HepG2 (cell line): ENCODE data around the gene NPBWR2. TPM values are rescaled to one million over a fixed set of nuclear protein-coding genes. Genes with fewer than 3 reads are reported as not detected.

Source experiments
- FOXA1 ChIP-seq, 2 experiments: fragments of 450-650 bp in 1 of 2; sonication (generic) in 1 of 2; formaldehyde crosslinking in 1 of 2; IDR thresholded peaks; 2 replicates each; pipeline versions ENCODE4 v1.4.0 to v1.6.1; 2016 to 2020; ENCODE audit warnings: missing genetic modification reagents in 1 of 2
- KAT2B ChIP-seq: fragments of 150-350 bp; IDR thresholded peaks from 2 replicates; pipeline ENCODE4 v1.6.1; 2014; ENCODE audit warnings: low read depth, low read length, borderline replicate concordance
- SAFB2 ChIP-seq: sonication (generic); formaldehyde crosslinking; IDR thresholded peaks from 2 replicates; pipeline ENCODE4 v1.5.1; 2020; ENCODE audit warnings: missing genetic modification reagents, low read depth, mild to moderate bottlenecking, borderline replicate concordance
- THYN1 ChIP-seq: sonication (generic); formaldehyde crosslinking; IDR thresholded peaks from 2 replicates; pipeline ENCODE4 v1.8.1; 2023; ENCODE audit warnings: low read depth, mild to moderate bottlenecking, moderate library complexity, missing genetic modification reagents, borderline replicate concordance
- ZFP62 ChIP-seq: sonication (generic); formaldehyde crosslinking; IDR thresholded peaks from 2 replicates; pipeline ENCODE4 v1.4.0; 2020; ENCODE audit warnings: missing genetic modification reagents
- ZNF138 ChIP-seq: sonication (generic); formaldehyde crosslinking; IDR thresholded peaks from 2 replicates; pipeline ENCODE4 v1.5.0; 2020; ENCODE audit warnings: mild to moderate bottlenecking, low read depth, missing genetic modification reagents
- ZNF30 ChIP-seq: sonication (generic); formaldehyde crosslinking; IDR thresholded peaks from 2 replicates; pipeline ENCODE4 v1.5.0; 2020; ENCODE audit warnings: mild to moderate bottlenecking, missing genetic modification reagents
- ZNF317 ChIP-seq: sonication (generic); formaldehyde crosslinking; IDR thresholded peaks from 2 replicates; pipeline ENCODE4 v1.5.0; 2020; ENCODE audit warnings: mild to moderate bottlenecking, missing genetic modification reagents
- ZNF567 ChIP-seq: sonication (generic); formaldehyde crosslinking; IDR thresholded peaks from 2 replicates; pipeline ENCODE4 v1.8.1; 2023; ENCODE audit warnings: mild to moderate bottlenecking, missing genetic modification reagents, borderline replicate concordance
- ZNF720 ChIP-seq: sonication (generic); formaldehyde crosslinking; IDR thresholded peaks from 2 replicates; pipeline ENCODE4 v1.4.0; 2020; ENCODE audit warnings: missing genetic modification reagents
- ZNF737 ChIP-seq: sonication (generic); formaldehyde crosslinking; IDR thresholded peaks from 2 replicates; pipeline ENCODE4 v1.5.0; 2020; ENCODE audit warnings: missing genetic modification reagents, mild to moderate bottlenecking, borderline replicate concordance
- polyA plus RNA-seq, 8 experiments: library from polyadenylated mRNA; depleted of rRNA in 3 of 8; stranded (reverse) in 7 of 8; unstranded in 1 of 8; fragments of >200 nt; fragmentation: Illumina TruSeq in 4 of 8; extraction: Trizol in 4 of 8; gene quantifications; 2 replicates each; pipeline versions ENCODE4 v1.2.1 to v1.2.3, GENCODE V29; 2011 to 2016; ENCODE audit warnings: low read depth in 4 of 8, missing spikeins in 1 of 8, mixed read lengths in 1 of 8; ENCODE audit not compliant: insufficient read depth in 1 of 8
- total RNA-seq, 5 experiments: library from RNA; depleted of rRNA; stranded (reverse); fragments of >200 nt; fragmentation: Illumina TruSeq; extraction: Trizol; gene quantifications; 2 replicates each; pipeline ENCODE4 v1.2.3, GENCODE V29; 2016; ENCODE audit warnings: low read depth in 1 of 5
- TF ChIP-seq, protein P1 (sequence below): sonication (generic); formaldehyde crosslinking; conservative IDR thresholded peaks from 2 replicates; pipeline ENCODE4 v1.4.0; 2020; ENCODE audit warnings: missing genetic modification reagents
- TF ChIP-seq, protein P2 (sequence below): sonication (generic); formaldehyde crosslinking; IDR thresholded peaks from 2 replicates; pipeline ENCODE4 v1.4.0; 2020; ENCODE audit warnings: missing genetic modification reagents, borderline replicate concordance
- TF ChIP-seq, protein P3 (sequence below): sonication (generic); formaldehyde crosslinking; IDR thresholded peaks from 2 replicates; pipeline ENCODE4 v1.4.0; 2020; ENCODE audit warnings: mild to moderate bottlenecking, missing genetic modification reagents, borderline replicate concordance

The NPBWR2 gene
- total and polyA plus RNA-seq, 2 of the 13 experiments (the other 11 are each of a cell fraction or from before 2014, with no cell fraction given): not detected

DNA sequence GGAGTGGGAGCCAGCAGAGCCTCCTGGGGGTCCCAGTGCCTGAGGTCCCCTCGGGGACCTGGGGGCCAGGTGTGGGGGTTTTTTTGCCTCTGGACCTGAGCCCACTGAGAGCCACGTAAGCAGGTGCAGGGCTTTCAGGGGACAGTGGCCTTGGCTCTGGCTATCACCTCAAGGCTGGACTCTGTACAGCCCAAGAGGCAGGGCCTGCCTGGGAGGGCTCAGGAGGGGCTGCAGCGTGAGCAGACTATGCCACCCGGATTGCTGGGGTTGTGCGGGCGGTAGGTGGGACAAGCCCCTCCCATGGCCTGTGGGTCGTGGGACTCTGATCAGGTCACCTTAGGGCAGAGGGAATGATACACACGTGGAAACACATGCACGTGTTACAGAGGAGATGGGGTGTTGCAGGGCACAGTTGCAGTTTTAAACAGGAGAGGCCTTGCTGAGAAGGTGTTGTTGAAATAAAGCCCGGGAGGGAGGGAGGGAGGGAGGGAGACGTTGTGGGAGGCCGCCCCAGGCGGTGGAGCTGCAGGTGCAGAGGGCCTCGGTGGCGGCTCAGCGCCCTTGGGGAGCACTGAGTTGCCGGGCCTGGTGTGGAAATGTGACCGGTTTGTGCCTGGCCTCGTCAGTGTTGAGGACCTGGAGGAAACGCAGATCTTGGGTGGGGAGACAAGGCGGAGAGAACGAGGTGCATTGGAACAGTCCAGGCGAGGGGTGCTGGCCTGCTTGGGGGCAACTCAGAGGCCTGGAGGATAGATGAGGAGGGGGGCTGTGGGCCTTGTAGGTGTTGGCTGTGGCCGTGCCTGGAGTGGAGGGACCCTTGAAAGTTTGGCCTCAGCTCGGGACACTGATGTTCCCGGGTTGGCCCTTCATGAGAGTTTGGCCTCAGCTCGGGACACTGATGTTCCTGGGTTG lies 42.0 kb downstream of the NPBWR2 start (continued):
- TF ChIP-seq, protein P1, sequence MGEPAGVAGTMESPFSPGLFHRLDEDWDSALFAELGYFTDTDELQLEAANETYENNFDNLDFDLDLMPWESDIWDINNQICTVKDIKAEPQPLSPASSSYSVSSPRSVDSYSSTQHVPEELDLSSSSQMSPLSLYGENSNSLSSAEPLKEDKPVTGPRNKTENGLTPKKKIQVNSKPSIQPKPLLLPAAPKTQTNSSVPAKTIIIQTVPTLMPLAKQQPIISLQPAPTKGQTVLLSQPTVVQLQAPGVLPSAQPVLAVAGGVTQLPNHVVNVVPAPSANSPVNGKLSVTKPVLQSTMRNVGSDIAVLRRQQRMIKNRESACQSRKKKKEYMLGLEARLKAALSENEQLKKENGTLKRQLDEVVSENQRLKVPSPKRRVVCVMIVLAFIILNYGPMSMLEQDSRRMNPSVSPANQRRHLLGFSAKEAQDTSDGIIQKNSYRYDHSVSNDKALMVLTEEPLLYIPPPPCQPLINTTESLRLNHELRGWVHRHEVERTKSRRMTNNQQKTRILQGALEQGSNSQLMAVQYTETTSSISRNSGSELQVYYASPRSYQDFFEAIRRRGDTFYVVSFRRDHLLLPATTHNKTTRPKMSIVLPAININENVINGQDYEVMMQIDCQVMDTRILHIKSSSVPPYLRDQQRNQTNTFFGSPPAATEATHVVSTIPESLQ: no peak
- TF ChIP-seq FOXA1 (IDR thresholded peaks at IDR 0.05) (no peak), FOXA1 (CRISPR knock-in tag; IDR thresholded peaks at IDR 0.05) (no peak), KAT2B (no peak), ZNF567 (CRISPR knock-in tag) (no peak; the same call in 1 of the 2 replicates), ZNF138 (CRISPR knock-in tag) (peak; percentile 66; the same call in 1 of the 2 replicates), SAFB2 (no peak), ZNF737 (CRISPR knock-in tag) (no peak), THYN1 (CRISPR knock-in tag) (no peak), ZNF317 (CRISPR knock-in tag) (no peak; the same call in 1 of the 2 replicates), ZNF720 (CRISPR knock-in tag) (peak; percentile 30; the same call in 1 of the 2 replicates), ZFP62 (no peak), ZNF30 (CRISPR knock-in tag) (no peak)
- TF ChIP-seq, protein P2, sequence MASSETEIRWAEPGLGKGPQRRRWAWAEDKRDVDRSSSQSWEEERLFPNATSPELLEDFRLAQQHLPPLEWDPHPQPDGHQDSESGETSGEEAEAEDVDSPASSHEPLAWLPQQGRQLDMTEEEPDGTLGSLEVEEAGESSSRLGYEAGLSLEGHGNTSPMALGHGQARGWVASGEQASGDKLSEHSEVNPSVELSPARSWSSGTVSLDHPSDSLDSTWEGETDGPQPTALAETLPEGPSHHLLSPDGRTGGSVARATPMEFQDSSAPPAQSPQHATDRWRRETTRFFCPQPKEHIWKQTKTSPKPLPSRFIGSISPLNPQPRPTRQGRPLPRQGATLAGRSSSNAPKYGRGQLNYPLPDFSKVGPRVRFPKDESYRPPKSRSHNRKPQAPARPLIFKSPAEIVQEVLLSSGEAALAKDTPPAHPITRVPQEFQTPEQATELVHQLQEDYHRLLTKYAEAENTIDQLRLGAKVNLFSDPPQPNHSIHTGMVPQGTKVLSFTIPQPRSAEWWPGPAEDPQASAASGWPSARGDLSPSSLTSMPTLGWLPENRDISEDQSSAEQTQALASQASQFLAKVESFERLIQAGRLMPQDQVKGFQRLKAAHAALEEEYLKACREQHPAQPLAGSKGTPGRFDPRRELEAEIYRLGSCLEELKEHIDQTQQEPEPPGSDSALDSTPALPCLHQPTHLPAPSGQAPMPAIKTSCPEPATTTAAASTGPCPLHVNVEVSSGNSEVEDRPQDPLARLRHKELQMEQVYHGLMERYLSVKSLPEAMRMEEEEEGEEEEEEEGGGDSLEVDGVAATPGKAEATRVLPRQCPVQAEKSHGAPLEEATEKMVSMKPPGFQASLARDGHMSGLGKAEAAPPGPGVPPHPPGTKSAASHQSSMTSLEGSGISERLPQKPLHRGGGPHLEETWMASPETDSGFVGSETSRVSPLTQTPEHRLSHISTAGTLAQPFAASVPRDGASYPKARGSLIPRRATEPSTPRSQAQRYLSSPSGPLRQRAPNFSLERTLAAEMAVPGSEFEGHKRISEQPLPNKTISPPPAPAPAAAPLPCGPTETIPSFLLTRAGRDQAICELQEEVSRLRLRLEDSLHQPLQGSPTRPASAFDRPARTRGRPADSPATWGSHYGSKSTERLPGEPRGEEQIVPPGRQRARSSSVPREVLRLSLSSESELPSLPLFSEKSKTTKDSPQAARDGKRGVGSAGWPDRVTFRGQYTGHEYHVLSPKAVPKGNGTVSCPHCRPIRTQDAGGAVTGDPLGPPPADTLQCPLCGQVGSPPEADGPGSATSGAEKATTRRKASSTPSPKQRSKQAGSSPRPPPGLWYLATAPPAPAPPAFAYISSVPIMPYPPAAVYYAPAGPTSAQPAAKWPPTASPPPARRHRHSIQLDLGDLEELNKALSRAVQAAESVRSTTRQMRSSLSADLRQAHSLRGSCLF (CRISPR knock-in tag): no peak
- TF ChIP-seq, protein P3, sequence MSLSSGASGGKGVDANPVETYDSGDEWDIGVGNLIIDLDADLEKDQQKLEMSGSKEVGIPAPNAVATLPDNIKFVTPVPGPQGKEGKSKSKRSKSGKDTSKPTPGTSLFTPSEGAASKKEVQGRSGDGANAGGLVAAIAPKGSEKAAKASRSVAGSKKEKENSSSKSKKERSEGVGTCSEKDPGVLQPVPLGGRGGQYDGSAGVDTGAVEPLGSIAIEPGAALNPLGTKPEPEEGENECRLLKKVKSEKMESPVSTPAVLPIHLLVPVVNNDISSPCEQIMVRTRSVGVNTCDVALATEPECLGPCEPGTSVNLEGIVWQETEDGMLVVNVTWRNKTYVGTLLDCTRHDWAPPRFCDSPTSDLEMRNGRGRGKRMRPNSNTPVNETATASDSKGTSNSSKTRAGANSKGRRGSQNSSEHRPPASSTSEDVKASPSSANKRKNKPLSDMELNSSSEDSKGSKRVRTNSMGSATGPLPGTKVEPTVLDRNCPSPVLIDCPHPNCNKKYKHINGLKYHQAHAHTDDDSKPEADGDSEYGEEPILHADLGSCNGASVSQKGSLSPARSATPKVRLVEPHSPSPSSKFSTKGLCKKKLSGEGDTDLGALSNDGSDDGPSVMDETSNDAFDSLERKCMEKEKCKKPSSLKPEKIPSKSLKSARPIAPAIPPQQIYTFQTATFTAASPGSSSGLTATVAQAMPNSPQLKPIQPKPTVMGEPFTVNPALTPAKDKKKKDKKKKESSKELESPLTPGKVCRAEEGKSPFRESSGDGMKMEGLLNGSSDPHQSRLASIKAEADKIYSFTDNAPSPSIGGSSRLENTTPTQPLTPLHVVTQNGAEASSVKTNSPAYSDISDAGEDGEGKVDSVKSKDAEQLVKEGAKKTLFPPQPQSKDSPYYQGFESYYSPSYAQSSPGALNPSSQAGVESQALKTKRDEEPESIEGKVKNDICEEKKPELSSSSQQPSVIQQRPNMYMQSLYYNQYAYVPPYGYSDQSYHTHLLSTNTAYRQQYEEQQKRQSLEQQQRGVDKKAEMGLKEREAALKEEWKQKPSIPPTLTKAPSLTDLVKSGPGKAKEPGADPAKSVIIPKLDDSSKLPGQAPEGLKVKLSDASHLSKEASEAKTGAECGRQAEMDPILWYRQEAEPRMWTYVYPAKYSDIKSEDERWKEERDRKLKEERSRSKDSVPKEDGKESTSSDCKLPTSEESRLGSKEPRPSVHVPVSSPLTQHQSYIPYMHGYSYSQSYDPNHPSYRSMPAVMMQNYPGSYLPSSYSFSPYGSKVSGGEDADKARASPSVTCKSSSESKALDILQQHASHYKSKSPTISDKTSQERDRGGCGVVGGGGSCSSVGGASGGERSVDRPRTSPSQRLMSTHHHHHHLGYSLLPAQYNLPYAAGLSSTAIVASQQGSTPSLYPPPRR (CRISPR knock-in tag): peak; percentile 89
